ENCODE results near the gene EVC.

Gene EVC

DNA sequence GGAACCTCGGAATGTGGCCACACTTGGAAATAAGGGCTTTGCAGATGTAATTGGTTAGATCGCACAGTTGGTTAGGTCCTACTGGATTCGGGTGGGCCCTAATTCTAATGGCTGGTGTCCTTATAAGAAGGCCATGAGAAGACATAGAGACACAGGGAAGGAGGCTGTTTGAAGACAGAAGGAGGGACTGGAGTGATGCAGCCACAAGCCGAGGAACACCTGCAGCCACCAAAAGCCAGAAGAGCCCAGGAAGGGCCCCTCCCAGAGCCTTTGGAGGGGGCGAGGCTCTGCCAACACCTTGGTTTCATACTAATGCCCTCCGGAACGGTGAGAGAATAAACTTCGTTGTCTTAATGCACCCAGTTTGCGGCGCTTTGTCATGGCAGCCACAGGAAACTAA, 47.0 kb downstream of the EVC start:
- DNase-seq: no peak

DNA sequence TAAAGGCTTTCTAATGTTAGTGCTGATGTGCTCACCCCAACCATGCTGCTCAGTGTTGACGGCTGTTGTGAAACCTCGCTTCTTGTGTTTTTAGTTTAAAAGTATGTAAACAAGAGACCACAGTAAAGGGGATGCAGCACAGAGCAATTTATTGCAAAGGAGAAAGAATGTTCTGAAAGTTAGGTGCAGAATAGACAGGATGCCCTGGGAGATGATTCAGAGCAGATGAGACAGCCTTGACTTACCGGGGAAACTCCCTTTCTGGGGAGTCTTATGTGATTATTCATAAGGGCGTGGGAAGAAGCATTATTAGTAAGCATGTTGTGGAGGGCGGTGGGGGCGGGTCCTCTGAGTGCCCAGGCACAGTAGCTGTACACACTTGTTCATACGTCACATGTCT, 47.7 kb downstream of the EVC start:
- DNase-seq: peak in 1 of 2 donors; percentile 26

DNA sequence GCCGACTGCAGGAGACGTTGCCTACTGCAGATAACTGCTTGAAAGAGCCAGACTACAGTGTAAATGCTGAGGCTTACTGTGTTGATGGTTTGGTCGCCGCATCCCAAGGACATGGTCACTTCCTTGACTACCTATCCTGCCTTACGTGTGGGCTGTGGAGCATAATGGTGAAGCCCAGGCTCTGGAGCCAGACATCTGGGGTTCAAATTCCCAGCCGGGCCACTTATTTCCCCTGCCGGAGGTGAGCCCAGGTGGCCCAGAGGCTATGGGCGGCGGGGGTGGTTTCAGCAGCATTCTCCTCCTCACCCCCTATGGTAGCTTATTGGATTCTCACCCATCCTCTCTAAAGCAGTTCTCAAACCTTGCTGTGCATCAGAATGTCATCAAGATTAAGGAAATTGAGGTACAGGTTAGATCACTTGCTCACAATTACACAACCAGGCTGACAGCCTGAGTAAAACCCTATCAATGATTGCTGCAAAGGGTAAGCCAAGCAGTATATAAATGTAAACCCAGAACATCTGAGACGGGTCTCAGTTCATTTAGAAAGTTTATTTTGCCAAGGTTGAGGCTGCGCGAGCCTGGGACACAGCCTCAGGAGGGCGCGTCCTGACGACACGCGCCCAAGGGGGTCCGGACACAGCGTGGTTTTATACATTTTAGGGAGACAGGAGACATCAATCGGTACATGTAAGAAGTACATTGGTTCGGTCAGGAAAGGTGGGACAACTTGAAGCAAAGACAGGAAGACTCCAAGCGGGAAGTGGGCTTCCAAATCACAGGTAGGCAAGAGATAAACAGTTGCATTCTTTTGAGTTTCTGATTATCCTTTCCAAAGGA, 48.5 kb downstream of the EVC start:
- no peak for DNase-seq

DNA sequence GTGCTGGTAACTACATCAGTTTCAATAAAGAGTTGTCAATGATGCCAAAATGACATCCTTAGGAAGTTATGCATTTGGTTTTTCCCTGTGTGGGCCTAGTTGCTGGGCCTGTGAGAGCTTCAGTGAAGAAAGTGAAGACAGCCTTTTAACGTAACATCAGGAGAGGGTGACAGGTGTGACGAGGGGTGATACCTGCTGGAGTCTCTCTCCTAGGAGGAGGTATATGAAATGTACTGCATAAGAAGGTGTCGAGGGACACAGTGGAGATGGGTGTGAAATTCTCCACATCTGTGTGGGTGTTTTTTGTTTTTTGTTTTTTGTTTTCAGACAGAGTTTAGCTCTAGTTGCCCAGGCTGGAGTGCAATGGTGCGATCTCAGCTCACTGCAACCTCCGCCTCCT, 49.2 kb downstream of the EVC start:
- DNase-seq: no peak

DNA sequence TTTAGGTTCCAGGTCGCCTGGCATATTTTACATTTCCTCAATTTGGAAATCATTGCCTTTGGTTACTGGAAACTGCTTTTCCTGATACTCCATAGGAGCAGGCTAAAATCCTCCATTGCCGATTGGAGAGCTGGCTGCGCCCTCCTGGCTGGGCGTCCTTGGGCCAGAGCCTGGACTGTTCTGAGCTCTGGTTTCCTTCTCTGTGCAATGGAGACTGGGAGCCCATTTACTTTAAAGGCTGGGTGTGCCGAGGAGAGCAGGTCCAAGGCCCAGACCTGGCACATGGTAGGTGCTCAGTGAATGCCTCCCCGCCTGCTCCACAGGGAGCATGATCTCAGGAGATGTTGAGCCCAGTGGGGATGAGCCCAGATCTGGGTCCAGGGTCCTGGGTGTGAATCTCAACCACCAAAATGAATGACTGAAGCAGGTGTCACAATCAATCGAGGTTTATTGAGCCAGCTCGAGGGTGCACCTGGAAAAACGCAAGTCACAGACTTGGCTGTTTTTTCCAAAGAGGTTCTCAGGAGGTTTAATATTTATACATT, 50.0 kb downstream of the EVC start:
- no peak for DNase-seq

DNA sequence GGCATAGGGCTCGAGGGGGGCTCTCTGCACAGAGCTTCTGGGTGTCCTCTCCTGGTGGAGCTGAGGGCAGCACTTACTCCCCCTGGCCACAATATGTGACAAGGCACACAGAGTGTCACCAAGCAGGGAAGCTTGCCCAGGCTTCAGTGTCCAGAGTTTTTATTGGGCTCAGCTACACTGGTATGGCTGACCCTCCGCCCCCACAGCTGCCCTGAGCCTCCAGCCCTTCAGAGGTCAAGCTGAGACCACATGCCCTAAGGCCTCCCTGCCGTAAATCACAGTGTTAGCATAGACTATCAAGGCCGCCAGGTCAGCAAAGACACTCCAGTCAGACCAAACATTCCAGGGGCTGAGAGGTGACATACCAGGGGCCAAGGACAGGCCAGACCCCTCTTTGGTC, 59.0 kb downstream of the EVC start:
- no peak for DNase-seq

DNA sequence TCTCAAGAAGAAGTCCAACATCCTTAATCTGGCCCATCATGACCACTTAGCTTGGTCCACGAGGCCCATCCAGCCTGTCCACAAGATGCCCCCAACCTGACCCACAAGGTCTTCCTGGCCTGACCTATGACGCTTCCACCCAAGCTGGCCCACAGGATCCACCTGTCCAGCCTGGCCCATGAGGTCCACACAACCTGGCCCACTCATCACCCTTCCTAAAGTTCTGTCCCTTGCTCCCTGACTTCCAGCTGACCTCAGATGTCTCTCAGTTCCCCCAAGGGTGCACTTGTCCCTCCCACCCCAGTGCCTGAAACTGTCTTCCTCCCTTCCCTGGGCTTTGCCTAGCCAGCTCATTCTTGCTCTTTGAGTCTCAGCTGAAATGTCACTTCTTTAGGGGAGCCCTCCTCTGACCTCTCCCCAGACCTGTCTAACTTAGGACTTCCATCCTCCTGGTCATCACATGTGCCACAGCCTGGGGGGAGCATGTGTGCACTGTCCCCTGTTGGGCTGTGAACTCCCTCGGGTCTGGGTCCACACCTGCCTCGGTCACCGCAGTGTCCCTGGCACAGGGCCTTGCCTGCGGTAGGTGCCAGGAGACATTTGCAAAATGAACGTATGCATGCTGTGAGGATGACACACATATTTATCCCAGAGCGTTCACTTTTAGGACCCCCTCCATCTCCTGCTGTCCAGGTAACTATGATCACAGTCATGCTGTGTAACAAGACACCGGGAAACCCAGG, 61.7 kb downstream of the EVC start:
- DNase-seq: no peak

DNA sequence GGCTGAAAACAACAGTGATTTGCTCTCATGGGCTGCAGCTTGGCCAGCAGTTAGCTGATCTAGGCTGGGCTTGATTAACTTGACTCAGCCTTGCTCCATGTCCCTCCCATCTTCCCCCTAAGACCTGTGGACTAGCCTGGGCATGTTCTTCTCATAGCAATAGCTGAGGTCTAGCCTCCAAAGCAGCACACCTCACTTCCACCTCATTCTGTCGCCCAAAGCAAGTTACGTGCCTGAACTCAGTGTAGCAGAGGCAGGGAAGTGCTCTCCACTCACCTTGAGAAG, 62.2 kb downstream of the EVC start:
- DNase-seq: no peak

DNA sequence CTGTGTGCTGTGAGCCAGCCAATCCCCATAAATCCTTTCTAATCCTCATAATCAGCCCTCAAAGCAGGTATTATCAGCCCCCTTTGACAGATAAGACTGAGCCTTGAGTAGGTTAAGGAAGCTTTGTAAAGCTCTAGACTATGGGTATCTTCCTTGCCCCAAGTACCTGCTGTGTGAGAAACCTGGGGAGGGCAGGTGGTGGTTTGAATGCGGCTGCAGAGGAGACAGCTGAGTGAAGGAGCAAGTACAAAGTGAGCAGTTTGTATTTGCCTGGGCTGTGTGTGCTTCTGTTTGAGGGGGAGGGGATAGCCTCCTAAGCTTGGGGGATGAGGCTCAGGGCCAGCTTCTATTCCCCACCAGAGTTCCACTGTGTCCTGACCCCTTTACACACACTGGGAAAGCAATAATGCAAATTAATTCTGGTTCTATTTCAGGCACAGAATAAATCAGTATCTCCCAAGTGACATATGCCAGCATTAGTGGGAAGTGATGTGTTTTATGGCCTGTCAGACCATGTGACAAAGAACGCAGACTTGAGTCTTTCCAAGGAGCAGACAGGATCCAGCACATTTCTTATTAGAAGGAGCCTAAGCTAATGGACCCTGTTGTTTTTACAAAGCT, 63.5 kb downstream of the EVC start:
- no peak for DNase-seq

DNA sequence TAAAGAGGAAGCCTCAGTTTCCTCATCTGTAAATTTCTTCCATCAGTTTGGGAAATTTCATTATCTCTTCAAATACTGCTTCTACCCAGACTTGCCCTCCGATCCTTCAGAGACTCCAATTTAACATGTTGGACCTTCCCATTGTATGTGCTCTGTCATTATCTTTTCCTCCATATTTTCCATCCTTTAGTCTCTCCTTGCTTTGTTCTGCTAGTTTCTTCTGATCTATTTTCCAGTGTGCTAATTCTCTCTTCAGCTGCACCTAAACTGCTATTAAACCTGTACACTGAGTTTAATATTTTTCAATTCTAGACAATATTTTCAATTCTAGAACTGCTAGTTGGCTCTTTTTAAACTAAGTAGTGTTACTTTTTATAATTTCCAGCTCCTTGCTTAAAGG, 65.5 kb downstream of the EVC start:
- no peak for DNase-seq

DNA sequence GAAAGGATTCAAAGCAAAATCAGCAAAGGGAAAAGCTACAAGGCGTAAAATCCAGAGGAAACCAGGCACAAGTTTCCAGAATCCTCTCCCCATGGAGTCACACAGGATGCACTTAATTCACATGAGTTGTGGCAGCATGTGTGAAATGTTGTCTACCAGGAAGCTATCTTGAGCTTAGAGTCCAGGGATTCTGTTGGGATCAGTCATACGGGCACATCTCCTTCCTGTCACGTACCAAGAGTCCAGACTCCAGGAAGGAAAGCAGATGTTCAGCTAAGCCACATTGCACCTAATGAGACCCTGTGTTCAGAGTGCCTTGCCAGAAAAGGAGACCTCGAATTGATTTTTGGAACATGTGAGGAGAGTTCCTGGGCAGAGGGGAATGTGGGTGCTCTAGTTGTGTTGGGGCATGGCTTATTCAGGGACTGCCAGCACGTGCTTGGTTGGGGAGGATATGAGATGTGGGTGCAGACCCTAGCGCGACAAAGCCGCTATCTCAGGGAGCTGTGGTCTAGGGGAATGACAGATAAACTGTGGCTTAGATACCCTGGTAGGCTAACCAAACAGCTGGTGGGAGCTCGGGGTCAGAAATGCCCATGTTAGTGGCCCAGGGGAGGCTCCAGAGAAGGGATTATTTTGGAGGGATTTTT, 70.0 kb downstream of the EVC start:
- DNase-seq: no peak

DNA sequence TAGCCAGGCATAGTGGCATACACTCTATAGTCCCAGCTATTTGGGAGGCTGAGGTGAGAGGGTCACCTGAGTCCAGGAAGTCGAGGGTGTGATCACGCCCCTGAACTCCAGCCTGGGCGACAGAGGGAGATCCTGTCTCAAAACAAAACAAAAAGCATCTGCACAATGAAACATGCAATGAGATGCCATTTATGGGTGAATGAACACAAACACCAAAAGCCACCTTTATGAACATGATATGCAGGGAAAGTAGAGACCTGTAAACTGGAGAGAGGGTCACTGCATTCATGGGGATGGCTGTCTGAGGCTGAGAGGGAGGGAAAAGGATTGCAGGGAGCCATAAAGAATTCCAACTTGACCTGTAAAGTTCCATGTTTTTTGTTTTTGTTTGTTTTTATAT, 70.7 kb downstream of the EVC start:
- DNase-seq: no peak

DNA sequence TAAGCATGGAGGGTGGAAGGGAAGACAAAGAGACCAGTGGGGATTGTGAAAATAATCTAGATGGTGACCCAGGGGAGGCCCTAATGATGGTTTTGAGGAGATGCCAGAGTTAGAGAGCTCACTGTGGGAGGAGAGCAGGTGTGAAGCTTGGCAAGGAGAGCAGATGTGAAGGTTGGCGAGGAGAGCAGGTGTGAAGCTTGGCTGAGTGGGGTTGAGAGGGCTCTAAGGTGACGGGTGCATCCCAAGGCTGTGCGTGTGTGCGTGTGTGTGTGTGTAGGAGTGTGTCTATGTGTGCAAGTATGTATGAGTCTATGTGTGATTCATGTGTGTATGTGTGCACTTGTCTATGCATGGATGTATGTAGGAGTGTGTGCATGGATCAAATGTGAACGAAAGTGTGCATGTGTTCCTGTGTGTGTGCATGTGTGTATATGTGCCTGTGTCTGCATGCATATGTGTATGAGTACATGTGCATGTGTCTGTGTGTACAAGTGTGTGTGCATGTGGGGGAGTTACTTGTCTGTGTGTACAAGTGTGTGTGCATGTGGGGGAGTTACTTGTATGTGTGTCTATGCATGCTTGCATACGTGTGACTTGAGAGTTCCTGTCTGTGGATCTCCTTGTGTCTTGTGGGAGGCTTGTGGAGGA, 72.0 kb downstream of the EVC start:
- DNase-seq: no peak

DNA sequence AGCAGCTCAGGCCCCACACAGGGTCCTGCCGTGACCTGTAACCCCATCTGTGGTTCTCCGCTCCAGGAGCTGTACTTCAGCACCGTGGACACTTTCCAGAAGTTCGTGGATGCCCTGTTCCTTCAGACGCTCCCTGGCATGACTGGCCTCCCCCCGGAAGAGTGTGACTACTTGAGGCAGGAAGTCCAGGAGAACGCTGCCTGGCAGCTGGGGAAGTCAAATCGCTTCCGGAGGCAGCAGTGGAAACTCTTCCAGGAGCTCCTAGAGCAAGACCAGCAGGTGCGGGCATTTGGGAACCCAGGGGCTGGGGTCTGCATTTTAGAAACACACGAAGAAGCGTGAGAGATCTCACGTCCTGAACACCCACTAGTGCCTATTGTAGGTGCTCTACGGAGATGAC, 72.5 kb downstream of the EVC start:
- no peak for DNase-seq

DNA sequence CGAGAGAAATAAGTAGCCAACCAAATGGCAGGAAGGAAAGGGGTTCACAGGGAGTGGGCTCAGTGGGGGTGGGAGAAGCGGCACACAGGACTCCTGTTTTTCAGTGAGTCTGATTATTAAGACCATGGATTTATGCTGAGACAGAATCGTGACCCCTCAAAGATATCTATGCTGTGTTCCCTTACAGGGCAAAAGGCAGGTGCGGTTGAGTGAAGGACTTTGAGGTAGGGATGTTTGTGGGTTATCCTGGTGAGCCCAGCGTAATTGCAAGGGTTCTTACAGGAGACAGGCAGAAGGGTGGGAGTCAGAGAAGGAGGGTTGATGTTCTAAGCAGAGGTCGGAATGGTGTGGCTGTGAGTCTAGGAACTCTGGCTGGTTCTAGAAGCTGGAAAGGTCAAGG, 73.0 kb downstream of the EVC start:
- no peak for DNase-seq

DNA sequence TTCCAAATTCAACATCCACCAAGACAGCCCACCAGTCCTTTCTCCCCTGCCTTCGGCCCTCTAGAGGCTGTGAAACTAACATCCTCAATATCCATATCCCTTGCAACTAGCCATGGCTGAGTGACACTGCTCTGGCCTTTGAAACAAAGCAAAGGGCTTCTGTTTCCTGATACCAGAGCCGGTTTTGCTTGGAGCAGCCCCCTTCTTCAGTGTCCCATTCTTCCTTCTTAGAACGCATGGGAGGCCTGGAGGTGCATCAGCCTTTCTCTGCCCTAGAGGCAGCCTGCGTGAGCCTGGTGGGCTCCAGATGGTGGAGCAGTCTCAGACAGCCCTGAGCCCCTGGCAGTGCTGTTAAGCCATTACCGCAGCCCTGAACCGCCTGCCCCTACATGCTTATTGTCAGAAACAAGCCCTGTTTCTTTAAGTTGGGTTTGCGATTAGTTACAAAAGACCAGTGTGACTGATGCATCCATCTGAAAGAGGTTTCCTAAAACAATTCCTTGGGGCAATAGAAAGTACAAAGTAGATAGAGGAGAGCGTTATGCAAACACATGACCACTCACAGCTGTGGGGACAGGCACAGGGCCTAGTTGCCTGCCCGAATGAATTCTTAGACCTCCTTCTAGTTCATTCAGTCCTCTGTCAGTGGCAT, 74.1 kb downstream of the EVC start:
- DNase-seq: no peak

DNA sequence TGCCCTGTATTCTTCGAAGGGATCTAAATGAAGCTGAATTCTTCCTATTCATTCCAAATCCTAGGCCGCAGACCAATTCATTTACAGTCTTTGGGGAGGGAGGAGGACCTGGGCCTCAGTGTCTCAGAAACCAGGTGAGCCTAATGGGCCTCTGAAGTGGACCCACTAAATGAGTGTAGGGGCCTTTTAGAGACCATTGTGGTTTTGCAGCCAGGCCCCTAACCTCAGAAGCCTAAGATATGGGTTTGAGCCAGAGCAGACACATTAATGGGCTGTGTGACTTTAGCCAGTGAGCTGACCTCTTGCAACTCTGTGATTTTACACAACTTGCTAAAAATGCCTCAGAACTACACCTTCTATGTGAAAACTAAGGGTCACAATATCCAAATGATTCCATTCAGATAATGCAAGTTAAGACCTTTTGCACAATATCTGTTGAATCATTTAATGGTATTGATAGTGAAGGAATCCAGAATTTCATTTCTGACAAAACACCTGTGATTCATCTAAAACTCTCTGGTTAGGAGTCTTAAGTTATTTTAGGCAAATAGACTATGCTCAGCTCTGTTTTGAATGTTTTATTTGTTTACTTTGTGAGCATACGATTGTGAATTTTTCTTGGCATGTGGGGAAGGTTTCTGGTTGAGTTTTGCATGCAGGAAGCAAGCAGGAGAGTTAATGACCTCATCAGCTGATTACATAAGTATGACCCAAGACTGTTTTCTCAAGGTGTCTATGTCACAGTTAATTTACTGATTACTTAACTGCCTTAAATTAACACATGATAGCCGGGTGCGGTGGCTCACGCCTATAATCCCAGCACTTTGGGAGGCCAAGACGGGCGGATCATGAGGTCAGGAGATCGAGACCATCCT, 75.0 kb downstream of the EVC start:
- DNase-seq: no peak

DNA sequence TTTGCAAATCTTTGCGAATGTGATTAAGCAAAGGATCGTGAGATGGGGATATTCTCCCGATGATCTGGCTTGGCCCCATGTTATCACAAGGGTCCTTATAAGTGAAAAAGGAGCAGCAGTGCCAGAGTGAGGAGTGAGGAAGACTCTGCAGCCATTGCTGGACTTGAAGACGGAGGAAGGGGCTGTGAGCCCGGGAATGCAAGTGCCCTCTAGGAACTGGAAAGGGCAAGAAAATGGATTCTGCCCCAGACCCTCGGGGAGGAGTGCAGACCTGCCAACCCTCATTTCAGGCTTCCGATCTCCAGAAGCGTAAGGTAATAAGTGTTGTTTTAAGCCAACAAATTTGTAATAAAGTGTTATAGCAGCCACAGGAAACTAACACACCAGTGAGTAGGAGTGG, 76.3 kb downstream of the EVC start:
- DNase-seq: no peak

DNA sequence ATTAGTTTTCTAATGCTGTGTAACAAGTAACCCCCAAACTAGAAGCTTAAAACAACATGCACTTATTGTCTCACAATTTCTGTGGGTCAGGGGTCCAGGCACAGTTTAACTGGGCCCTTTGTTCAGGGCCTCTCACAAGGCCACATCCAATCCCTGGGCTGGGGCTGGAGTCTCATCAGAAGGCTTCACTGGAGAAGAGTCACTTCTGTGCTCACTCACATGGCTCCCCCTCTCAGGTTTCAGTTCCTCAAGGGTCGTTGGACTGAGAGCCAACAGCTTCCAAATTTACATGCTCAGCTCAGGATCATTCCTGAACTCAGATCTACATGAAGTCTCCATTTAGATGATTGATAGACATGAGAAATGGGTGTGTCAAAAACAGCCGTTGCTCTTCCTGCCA, 77.1 kb downstream of the EVC start:
- no peak for DNase-seq

DNA sequence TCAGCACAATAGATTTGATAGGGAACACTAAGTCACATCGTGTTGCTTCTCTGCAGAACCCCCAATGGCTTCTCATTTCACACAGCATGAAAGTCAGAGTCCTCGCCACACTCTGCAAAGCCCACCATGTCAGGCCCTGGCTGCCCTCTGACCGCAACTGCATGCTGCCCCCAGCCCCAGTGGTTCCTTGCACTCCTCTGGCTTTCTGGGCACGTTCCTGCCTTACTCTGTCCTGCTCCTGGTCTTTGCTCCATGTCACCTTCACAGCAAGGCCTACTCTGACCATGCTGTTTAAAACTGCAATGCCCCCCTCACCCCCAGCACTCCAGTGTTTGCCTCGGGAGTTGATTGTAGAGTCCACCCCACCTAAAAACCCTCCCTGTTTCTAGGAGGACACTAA, 78.1 kb downstream of the EVC start:
- DNase-seq: no peak

DNA sequence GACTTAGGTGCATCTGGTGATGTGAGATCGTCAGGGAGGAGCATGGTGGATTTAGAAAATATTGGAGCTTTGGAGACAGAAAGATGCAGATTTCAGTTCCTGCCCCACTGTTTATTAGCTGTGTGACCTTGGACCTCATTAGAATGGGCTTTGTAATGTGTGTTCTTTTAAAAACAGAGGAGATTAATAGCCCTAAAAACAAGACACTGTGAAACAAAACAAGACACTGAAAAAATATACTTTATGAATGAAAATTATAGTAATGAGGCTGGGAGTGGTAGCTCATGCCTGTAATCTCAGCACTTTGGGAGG, 79.5 kb downstream of the EVC start:
- DNase-seq: no peak

DNA sequence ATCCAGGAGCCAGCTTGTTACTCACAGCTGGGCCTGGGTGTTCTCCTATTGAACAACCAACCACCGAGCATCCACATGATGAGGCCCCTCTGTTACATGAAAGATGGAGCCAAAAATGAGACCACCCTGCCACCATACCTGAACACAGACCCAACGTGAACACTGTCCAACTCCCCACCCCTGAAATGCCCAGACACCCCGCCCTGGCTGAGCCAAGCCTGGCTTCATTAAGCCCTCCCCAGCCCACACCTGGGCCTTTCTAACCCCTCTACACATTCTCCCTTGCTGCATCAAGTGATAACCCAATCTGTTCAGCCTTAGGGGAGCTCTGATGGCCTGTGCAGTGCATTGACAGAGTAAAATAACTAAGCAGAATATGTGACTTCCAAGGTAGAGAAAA, 80.7 kb downstream of the EVC start:
- no peak for DNase-seq
